SW480 (cell line): ENCODE results near the gene CEMIP.

ENCODE experiments used
- DNase-seq: peaks from one replicate; pipeline ENCODE4 v3.0.0-alpha.2; 2016; ENCODE audit warnings: low spot score

The CEMIP gene

DNA sequence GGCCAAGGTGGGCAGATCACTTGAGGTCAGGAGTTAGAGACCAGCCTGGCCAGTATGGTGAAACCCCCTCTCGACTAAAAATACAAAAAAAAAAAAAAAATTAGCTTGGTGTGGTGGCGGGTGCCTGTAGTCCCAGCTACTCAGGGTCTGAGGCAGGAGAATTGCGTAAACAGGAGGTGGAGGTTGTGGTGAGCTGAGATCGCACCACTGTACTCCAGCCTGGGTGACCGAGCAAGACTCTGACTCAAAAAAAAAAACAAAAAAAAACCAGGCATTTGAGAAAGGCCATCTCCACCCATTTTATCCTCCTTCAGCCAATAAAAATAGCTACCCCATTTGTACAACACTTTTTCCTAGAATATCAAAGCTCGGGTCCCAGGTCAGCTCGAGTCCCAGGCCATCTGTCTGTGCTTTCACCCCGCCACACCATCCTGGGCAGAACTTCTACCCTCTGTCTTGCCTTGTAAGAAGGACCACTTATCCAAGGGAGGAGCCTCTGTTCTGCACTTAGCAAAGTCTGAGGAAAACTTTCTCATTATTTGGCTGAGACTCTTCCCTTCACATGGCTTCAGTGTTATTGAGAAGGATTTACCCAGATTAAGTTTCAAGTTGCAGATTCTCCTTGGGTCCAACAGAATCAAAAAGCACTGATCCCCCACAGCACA lies 111.3 kb downstream of the CEMIP start:
- DNase-seq: no peak

- DNase-seq: no peak
These were observed 111.8 kb downstream of the CEMIP start for GRCh38 chr15:80891006-80891405.

- DNase-seq: no peak
These were observed 113.2 kb downstream of the CEMIP start for GRCh38 chr15:80892414-80892813.

DNA sequence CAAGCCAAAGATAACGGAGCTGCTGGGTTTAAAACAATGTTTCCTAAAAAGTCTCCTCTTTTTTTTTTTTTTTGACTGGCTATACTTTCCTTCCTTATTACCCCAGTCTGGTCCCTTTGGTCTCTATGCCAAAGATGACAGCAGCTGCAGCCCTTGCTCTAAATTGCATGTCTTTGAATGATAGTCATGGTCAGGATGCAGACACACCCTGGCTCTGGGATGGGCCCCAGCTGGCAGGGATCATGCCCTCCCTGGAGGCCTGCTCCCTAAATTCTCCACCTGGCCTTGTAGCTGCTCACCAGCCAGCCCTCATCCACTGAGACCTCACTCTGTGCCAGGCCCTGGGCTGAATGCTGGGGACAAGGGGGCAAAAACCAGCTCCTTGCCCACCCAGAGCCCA lies 114.6 kb downstream of the CEMIP start:
- no peak for DNase-seq

- DNase-seq: no peak
These were observed 115.9 kb downstream of the CEMIP start for GRCh38 chr15:80895091-80895490.

GRCh38 chr15:80895965-80896364 lies 116.8 kb downstream of the CEMIP start:
- DNase-seq: no peak

DNA sequence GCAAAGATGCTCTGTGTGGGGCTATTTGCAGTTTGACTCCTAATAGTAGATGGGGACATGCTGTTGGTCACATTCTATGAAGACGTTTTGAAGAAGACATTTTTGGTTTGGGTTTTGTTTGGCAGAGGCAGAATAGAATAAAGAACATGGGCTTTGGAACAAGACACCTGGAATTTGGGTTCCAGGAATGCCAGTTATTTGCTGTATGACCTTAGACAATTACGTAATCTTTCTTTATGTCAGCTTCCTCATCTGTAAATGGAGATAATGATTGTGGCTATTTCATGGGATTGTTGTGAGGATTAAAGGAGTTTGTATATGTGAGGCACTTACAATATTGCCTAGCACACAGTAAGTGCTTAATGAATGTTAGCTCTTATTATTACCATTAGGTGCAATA lies 118.9 kb downstream of the CEMIP start:
- no peak for DNase-seq

GRCh38 chr15:80902298-80902801 lies 123.2 kb downstream of the CEMIP start:
- DNase-seq: no peak

DNA sequence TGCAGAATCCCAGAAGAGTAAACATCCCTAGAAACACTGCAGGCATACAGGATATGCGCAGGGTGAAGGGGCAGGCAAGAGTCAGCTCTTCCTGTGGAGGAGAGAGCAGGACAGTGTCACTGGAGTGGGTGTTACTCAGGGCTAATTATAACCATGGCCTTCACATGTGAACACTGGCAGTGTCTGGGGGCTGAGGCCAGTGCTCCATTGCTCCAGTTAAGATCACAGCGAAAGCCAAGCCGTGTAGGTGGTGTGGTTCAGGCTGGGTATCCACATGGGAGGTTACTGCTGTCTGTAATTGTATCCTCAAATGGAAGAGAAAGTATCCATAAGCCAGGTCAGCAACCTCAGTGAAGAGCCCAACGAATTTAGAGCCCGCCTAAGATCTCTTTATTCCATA lies 125.8 kb downstream of the CEMIP start:
- no peak for DNase-seq

GRCh38 chr15:80906159-80906766 lies 127.1 kb downstream of the CEMIP start:
- peak; percentile 45 for DNase-seq

- DNase-seq: no peak
These were observed 132.7 kb downstream of the CEMIP start for GRCh38 chr15:80911821-80912220.

DNA sequence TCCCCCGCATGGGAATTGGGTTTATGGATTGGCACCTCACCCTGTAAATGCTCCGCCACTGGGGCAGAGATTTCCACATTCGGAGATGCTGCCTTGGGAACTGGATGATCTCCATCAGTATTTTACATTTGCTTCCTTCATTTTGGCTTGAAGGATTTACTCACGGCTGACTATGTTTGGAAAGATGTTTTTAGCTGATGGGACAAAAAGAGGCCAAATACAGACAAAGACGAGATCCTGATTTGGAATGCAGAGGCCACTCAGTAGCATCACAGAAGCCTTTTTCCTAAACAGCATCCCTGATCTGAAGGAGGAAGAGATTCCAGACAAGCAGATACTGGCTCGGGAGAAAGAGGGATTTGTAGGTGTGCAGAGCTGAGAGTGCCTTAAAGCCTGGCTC lies 133.5 kb downstream of the CEMIP start:
- DNase-seq: no peak

GRCh38 chr15:80913541-80913940 lies 134.4 kb downstream of the CEMIP start:
- DNase-seq: no peak

GRCh38 chr15:80915472-80915871 lies 136.3 kb downstream of the CEMIP start:
- no peak for DNase-seq

- DNase-seq: no peak
These were observed 136.9 kb downstream of the CEMIP start for GRCh38 chr15:80916056-80916455.

DNA sequence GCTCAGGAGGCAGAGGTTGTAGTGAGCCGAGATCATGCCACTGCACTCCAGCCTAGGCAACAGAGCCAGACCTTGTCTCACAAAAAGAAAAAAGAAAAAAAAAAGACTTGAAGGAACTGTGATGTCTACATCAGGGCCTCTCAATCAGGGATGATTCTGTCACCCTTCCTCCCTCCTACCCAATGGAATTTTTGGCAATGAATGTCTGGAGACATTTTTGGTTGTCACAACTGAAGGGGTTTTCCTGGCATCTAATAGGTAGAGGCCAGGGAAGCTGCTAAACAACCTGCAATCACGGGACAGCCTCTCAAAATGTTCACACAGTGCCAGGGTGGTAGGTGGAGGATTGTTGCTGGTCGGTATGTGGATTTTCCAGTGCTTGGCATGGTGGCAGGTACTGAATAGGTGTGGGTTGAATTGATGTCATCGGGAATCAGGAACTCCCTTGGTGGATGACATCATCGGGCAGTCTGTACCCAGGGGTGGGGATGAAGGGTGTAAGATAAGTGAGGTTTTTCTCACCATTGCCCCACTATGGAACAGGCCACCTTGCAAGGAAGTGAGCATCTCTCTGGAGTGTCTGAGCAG lies 139.1 kb downstream of the CEMIP start:
- DNase-seq: no peak

DNA sequence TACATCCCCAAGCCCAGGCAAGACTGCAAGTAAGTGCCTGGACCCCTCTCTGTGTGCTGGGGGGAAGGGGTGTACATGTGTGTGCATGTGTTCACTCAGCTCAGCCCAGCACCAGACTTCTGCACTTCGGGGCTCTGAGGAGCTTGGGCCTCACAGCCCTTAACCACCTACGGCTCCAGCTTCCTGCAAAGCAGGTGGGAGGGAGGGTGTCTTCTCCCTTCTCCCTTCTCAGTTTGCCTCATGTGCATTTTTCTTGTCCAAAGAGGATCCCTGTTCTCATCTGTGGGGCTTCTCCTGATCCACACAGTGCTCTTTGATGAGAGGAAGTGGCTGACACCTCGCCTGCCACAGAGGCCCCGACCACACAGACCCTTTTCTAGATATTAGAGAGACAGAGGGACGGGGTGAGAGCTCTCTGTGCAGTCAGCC lies 141.1 kb downstream of the CEMIP start:
- DNase-seq: no peak

- no peak for DNase-seq
These were observed 142.7 kb downstream of the CEMIP start for GRCh38 chr15:80921736-80922410.

DNA sequence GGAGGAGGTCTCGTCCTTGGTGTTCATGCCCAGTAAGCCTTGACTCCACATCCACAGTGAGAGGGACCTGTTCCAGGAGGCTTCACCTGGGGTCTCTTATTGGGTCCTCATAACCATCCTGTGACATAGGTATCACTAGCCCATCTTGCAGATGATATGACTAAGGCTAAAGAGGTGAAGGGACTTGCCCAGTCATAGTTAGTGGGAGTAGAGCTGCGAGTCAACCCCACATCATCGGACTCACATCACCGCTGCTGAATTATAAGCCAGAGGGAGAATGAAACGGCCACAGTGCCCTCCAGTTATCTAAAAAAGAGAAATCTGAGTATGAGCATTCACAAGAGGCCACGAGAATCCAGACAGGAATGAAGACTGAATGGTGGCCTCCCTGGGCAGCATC lies 144.5 kb downstream of the CEMIP start:
- DNase-seq: no peak

- no peak for DNase-seq
These were observed 145.1 kb downstream of the CEMIP start for GRCh38 chr15:80924278-80924677.

DNA sequence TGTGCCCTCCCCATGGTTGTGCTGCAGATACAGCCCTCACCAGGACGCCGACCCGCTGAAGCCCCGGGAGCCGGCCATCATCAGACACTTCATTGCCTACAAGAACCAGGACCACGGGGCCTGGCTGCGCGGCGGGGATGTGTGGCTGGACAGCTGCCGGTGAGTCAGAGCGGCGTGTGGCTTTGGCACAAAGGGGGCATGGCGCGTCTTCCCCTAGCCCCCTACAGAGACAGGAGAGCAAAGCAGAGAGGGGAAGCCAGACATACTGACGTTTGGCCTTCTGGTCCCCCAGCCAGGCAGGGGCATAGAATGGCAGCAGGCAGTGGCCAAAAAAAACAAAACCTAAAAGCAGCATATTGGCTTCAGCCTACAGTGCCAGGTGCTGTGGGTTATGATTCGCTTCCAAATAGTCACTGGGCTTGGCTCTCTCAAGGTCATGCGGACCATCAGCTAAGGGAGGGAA lies 146.5 kb downstream of the CEMIP start:
- DNase-seq: no peak

DNA sequence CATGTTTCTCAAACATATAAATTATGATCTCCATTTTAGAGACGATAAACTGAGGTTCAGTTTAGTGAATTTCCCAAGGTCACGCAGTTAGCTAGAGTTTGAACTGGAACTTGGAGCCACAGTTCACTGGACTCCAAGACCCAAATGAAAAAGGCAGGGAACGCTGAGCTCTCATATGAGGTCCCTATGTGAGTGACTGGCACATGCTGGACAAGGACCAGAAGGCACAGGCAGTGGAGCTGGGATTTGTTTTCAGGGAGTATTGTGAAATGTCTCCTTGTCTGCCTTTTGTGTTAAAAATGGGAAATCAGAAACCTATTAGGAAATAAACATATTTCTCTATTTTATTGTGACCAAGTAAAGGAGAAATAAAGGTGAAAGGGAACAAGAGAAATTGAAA lies 147.0 kb downstream of the CEMIP start:
- DNase-seq: no peak

GRCh38 chr15:80929225-80929624 lies 150.1 kb downstream of the CEMIP start:
- DNase-seq: no peak
